SK-N-SH (cell line): ENCODE data around the gene EXOC7. TPM values are rescaled to one million over a fixed set of nuclear protein-coding genes. Genes with fewer than 3 reads are reported as not detected.

Source experiments
- CTCF ChIA-PET: fragments of 300-600, 350-600 bp; formaldehyde crosslinking; extraction: SDS; loops from one replicate; lab custom pipeline; 2021; lab: Yijun Ruan, JAX
- POLR2A ChIA-PET: fragments of 350-600 bp; sonication (Branson Sonifier 250); formaldehyde crosslinking; extraction: SDS; loops from one replicate; lab custom pipeline; 2020; ENCODE audit warnings: antibody characterized with exemption, inconsistent platforms; lab: Yijun Ruan, JAX
- DNase-seq: peaks from one replicate; pipeline ENCODE4 v3.0.0; 2012
- H2AFZ ChIP-seq: fragments of 200-600 bp; sonication (generic); 2 replicates; pipeline ENCODE4 v1.8.1; 2016; ENCODE audit warnings: antibody characterized with exemption, mild to moderate bottlenecking, low read depth
- H3F3A ChIP-seq: fragments of 200-600 bp; sonication (generic); replicated peaks from 2 replicates; pipeline ENCODE3; 2016; ENCODE audit warnings: antibody characterized with exemption, mild to moderate bottlenecking; ENCODE audit not compliant: insufficient read depth
- H3K27ac ChIP-seq, 2 experiments: fragments of 200-500 bp in 1 of 2; fragments of 200-600 bp in 1 of 2; sonication (Bioruptor generic) in 1 of 2; sonication (generic), shearing (Covaris generic) in 1 of 2; 2 replicates each; pipeline versions ENCODE4 v1.5.1 to v1.6.1; 2014 to 2016; ENCODE audit warnings: low read depth in 2 of 2, inconsistent platforms in 1 of 2, low read length in 1 of 2, mild to moderate bottlenecking in 1 of 2, mixed read lengths in 1 of 2
- H3K27me3 ChIP-seq: fragments of 200-600 bp; sonication (generic), shearing (Covaris generic); 2 replicates; pipeline ENCODE4 v1.6.1; 2016; ENCODE audit warnings: mixed run types; ENCODE audit not compliant: insufficient read depth
- H3K36me3 ChIP-seq, 2 experiments: fragments of 200-500 bp in 1 of 2; fragments of 200-600 bp in 1 of 2; sonication (Bioruptor generic) in 1 of 2; sonication (generic) in 1 of 2; replicated peaks in 1 of 2; 2 replicates each; pipeline versions ENCODE3 to v1.5.1; 2014 to 2016; ENCODE audit warnings: low read length in 1 of 2, mild to moderate bottlenecking in 1 of 2; ENCODE audit not compliant: insufficient read depth in 2 of 2, control insufficient read depth in 1 of 2
- H3K4me1 ChIP-seq, 2 experiments: fragments of 200-500 bp in 1 of 2; fragments of 200-600 bp in 1 of 2; sonication (Bioruptor generic) in 1 of 2; sonication (generic), shearing (Covaris generic) in 1 of 2; 2 replicates each; pipeline versions ENCODE4 v1.5.1 to v1.6.1; 2014 to 2016; ENCODE audit warnings: low read depth in 1 of 2, low read length in 1 of 2, mixed run types in 1 of 2; ENCODE audit not compliant: insufficient read depth in 2 of 2, control insufficient read depth in 1 of 2
- H3K4me2 ChIP-seq: fragments of 200-600 bp; sonication (generic), shearing (Covaris generic); 2 replicates; pipeline ENCODE4 v1.6.1; 2017; ENCODE audit warnings: mixed run types
- H3K4me3 ChIP-seq, 2 experiments: fragments of 200-500 bp in 1 of 2; fragments of 200-600 bp in 1 of 2; sonication (Bioruptor generic) in 1 of 2; sonication (generic), shearing (Covaris generic) in 1 of 2; 2 replicates each; pipeline versions ENCODE4 v1.5.1 to v1.8.1; 2014 to 2016; ENCODE audit warnings: low read depth in 2 of 2, inconsistent platforms in 1 of 2, low read length in 1 of 2, mild to moderate bottlenecking in 1 of 2, mixed read lengths in 1 of 2, moderate library complexity in 1 of 2
- H3K79me2 ChIP-seq: fragments of 200-600 bp; sonication (generic); 2 replicates; pipeline ENCODE4 v1.8.1; 2017; ENCODE audit warnings: mild to moderate bottlenecking; ENCODE audit not compliant: insufficient read depth
- H3K9ac ChIP-seq: fragments of 200-600 bp; sonication (generic); 2 replicates; pipeline ENCODE4 v1.6.1; 2017; ENCODE audit warnings: mixed run types
- H3K9me2 ChIP-seq: fragments of 200-600 bp; sonication (generic); 2 replicates; pipeline ENCODE4 v1.6.1; 2017; ENCODE audit warnings: mixed run types
- H3K9me3 ChIP-seq: fragments of 200-600 bp; sonication (generic); 2 replicates; pipeline ENCODE4 v1.6.1; 2017; ENCODE audit warnings: mixed run types, mild to moderate bottlenecking, moderate library complexity
- H4K20me1 ChIP-seq: fragments of 200-600 bp; sonication (generic); 2 replicates; pipeline ENCODE4 v1.6.1; 2017; ENCODE audit warnings: mild to moderate bottlenecking, mixed run types; ENCODE audit not compliant: insufficient read depth
- FOSL2 ChIP-seq: IDR thresholded peaks from 2 replicates; pipeline ENCODE4 v1.4.0; 2012; ENCODE audit warnings: low read depth, mild to moderate bottlenecking, moderate library complexity, borderline replicate concordance
- FOXJ3 ChIP-seq: sonication (generic); formaldehyde crosslinking; IDR thresholded peaks from 2 replicates; pipeline ENCODE4 v1.5.1; 2020; ENCODE audit warnings: mild to moderate bottlenecking, missing genetic modification reagents
- IRF3 ChIP-seq: fragments of 150-350 bp; IDR thresholded peaks from 2 replicates; pipeline ENCODE4 v1.6.1; 2016; ENCODE audit warnings: mild to moderate bottlenecking, low read depth, low read length
- NRF1 ChIP-seq: IDR thresholded peaks from 2 replicates; pipeline ENCODE4 v1.6.1; 2012; ENCODE audit warnings: low read depth, mild to moderate bottlenecking, low read length
- RAD21 ChIP-seq: IDR thresholded peaks from 2 replicates; pipeline ENCODE4 v1.6.1; 2012; ENCODE audit warnings: mild to moderate bottlenecking, low read length
- RFX5 ChIP-seq: IDR thresholded peaks from 2 replicates; pipeline ENCODE4 v1.6.1; 2012; ENCODE audit warnings: mild to moderate bottlenecking, improper control_type of control experiment, low read length
- SMC3 ChIP-seq: IDR thresholded peaks from 2 replicates; pipeline ENCODE4 v1.6.1; 2012; ENCODE audit warnings: low read depth, low read length, improper control_type of control experiment
- TEAD4 ChIP-seq: IDR thresholded peaks from 2 replicates; pipeline ENCODE4 v1.4.0; 2012; ENCODE audit warnings: mild to moderate bottlenecking, borderline replicate concordance; ENCODE audit not compliant: insufficient read depth
- YY1 ChIP-seq: IDR thresholded peaks from 2 replicates; pipeline ENCODE4 v1.4.0; 2012; ENCODE audit warnings: low read depth, mild to moderate bottlenecking
- WGBS: methylation state at CpG from one replicate; pipeline ENCODE4 v1.1.6; 2017; ENCODE audit warnings: low lambda C conversion rate; 5-methylcytosine and 5-hydroxymethylcytosine counted together
- polyA plus RNA-seq, 3 experiments: library from polyadenylated mRNA; depleted of rRNA; stranded (reverse); fragments of >200 nt; gene quantifications; 2 replicates each; pipeline ENCODE4 v1.2.3, GENCODE V29; 2012
- TF ChIP-seq, protein P1 (sequence below): IDR thresholded peaks from 2 replicates; pipeline ENCODE4 v1.4.0; 2012; ENCODE audit warnings: low read depth

EXOC7 gene
- polyA plus RNA-seq, 1 of the 3 experiments (the other 2 are of a cell fraction): 129 TPM

DNA sequence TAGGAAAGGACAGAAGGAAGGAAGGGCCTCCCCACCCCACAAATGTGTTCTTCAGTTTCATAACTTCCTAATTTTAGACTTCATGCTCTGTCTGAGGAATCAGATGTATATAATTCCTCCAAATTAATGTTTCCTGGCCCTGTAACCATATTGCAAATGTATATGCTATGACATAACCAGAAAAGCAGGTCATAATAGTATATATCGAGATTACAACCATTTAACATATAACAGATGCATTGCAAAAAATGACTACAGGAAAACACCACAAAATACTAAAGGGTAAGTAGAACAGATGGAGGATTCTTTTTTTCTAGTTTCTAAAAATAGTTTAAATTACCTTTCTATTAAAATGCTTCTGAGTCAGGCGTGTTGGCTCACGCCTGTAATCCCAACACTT, 3.1 kb upstream of the EXOC7 start:
- Histone ChIP-seq H3K4me1 (peaks cover 3 to 15% of the 10 kb centered on the region in 2 experiments; a peak in 2 of 4 replicates), H3K36me3 (peaks cover 3 to 11% of the 10 kb centered on the region in 2 experiments), H3K27me3 (no peaks in the 10 kb centered on the region; the same call in 1 of the 2 replicates), H2AFZ (0 out of 2 replicates have a peak overlapping the region, but pooled peaks have one; percentile 61), H3F3A (peaks cover 12% of the 10 kb centered on the region), H3K79me2 (peaks cover 19% of the 10 kb centered on the region), H3K9me3 (no peaks in the 10 kb centered on the region), H3K4me3 (no peak overlapping the region), H3K9ac (no peak overlapping the region), H4K20me1 (no peaks in the 10 kb centered on the region), H3K27ac (no peak overlapping the region), H3K9me2 (no peaks in the 10 kb centered on the region), H3K4me2 (no peak overlapping the region)
- DNase-seq: no peak
- 75% methylated on average over 3 of the region's 3 CpGs for WGBS
- ChIA-PET CTCF (interaction anchor here (0.5 to 7.3 kb wide), 14 partner anchors 12 to 192 kb away, joined by 3 to 53 read pairs (median 3); no protein-coding TSS in a partner anchor), POLR2A (interaction anchor here (0.7 to 1.0 kb wide), 2 partner anchors 10 to 164 kb away, joined by 3 read pairs; no protein-coding TSS in a partner anchor)
- TF ChIP-seq TEAD4 (no peak), FOXJ3 (no peak), FOSL2 (no peak), SMC3 (no peak)

GRCh38 chr17:76104896-76105231, 1.3 kb upstream of the EXOC7 start:
- DNase-seq: no peak
- H3K9ac ChIP-seq: no peak overlapping the region
- CTCF ChIA-PET: interaction anchor here (1.0 to 7.3 kb wide), 7 partner anchors 15 to 293 kb away, joined by 3 to 53 read pairs (median 4); no protein-coding TSS in a partner anchor
- H3K4me2 ChIP-seq: no peak overlapping the region
- H4K20me1 ChIP-seq: no peaks in the 10 kb centered on the region
- H3K27me3 ChIP-seq: no peaks in the 10 kb centered on the region; the same call in 1 of the 2 replicates
- 80% methylated on average over 5 of the region's 5 CpGs for WGBS
- H2AFZ ChIP-seq: no peak overlapping the region
- no peaks in the 10 kb centered on the region for H3K9me3 ChIP-seq
- no peak overlapping the region for H3K27ac ChIP-seq
- TF ChIP-seq YY1 (no peak), RAD21 (no peak), RFX5 (no peak), NRF1 (no peak), IRF3 (no peak)
- TF ChIP-seq, protein P1, sequence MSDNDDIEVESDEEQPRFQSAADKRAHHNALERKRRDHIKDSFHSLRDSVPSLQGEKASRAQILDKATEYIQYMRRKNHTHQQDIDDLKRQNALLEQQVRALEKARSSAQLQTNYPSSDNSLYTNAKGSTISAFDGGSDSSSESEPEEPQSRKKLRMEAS: no peak
- peaks cover 12% of the 10 kb centered on the region for H3F3A ChIP-seq
- no peak overlapping the region for H3K4me3 ChIP-seq
- H3K4me1 ChIP-seq: peaks cover 3 to 15% of the 10 kb centered on the region in 2 experiments; a peak in 2 of 4 replicates
- H3K36me3 ChIP-seq: peaks cover 15 to 28% of the 10 kb centered on the region in 2 experiments
- POLR2A ChIA-PET: interaction anchor here (1.0 to 1.6 kb wide), 3 partner anchors 12 to 78 kb away, joined by 3 to 7 read pairs (median 3); no protein-coding TSS in a partner anchor
- peaks cover 27% of the 10 kb centered on the region for H3K79me2 ChIP-seq
- no peaks in the 10 kb centered on the region for H3K9me2 ChIP-seq
